ENCODE results near the gene MSANTD2.

DNA sequence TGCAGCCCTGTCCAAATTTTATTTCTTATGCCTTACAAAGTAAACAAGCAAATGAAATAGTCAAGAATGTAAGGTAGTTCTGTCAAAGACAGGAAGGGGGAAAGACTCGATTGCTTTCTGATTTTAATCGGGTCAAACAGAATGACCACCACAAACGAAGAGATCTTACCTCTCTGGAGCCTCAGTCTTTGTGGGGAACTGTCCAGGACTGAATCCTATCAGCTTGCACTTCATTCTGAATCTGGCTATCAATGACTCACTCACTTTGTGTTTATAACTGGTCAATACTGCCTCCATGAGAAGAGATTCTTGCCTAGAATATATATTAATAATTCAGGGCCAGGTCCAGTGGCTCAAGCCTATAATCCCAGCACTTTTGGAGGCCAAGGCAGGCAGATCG lies 17.2 kb downstream of the MSANTD2 start:
- TF ChIP-seq, protein P1, sequence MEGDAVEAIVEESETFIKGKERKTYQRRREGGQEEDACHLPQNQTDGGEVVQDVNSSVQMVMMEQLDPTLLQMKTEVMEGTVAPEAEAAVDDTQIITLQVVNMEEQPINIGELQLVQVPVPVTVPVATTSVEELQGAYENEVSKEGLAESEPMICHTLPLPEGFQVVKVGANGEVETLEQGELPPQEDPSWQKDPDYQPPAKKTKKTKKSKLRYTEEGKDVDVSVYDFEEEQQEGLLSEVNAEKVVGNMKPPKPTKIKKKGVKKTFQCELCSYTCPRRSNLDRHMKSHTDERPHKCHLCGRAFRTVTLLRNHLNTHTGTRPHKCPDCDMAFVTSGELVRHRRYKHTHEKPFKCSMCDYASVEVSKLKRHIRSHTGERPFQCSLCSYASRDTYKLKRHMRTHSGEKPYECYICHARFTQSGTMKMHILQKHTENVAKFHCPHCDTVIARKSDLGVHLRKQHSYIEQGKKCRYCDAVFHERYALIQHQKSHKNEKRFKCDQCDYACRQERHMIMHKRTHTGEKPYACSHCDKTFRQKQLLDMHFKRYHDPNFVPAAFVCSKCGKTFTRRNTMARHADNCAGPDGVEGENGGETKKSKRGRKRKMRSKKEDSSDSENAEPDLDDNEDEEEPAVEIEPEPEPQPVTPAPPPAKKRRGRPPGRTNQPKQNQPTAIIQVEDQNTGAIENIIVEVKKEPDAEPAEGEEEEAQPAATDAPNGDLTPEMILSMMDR (conservative IDR thresholded peaks at IDR 0.05; ENCODE audit: low read depth, low read length) = no peak
- TF ChIP-seq EZH2 (IDR thresholded peaks at IDR 0.05; ENCODE audit: low read length, unreplicated experiment) = no peak

Data from PC-3 (cell line).